Activated CD4-positive, alpha-beta T cell treated with anti-CD3 and anti-CD28 coated beads for 24 hours (primary cell): ENCODE data around the gene MBOAT7.

Experiments used
- DNase-seq, 2 donors: peaks; one replicate each; pipeline ENCODE4 v3.0.0-alpha.2; 2020; ENCODE audit warnings: low read depth in 2 of 2

MBOAT7 gene

GRCh38 chr19:54141356-54141755, 48.0 kb downstream of the MBOAT7 start:
- DNase-seq = no peak

- DNase-seq = no peak
Observed at GRCh38 chr19:54138489-54139256, 50.7 kb downstream of the MBOAT7 start.

- DNase-seq = no peak
Observed at GRCh38 chr19:54137699-54138488, 51.5 kb downstream of the MBOAT7 start, which contains the start of gene CNOT3. Gene CNOT3 (plus strand): TSS chr19:54137762. CDS start chr19:54142979, 5,217 bp downstream.

DNA sequence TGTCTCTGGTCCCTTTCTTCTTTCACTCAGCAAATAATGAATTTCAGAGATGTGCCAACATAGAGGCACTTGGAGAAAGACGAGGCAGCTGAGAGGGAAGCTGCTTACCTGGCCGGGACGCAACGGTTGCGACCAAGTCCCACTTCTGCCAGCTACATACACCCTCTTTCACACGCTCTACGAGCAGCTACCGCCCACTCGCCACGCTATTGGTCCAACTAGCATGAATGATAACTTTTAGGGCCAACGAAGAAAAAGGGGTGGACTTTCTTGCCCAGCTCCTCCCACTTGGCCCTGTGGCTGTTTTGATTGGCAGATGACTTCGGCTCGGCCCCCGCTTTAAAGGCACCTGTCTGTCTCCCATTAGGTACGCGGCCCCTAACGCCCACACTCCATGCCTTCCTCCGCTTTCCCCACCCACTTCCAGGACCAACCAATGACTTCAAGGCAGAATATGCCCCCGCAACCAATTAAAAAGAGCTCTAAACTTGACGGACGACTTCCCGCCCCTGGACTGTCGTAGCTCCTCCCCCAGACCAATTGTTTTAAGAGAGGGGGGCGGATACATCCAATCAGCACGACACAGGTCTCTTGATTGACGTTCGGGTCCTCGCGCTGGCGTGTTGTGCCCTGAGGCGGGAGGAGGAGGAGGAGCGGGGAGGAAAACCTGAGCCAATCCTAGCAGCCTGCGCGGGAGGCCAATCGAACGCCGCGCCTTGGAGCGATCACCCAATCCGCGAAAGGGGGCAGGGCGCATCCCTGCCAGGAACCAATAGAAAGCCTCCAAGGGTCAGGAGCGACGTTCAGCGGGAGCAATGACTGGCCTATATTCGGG, 52.3 kb downstream of the MBOAT7 start:
- peak; percentile 96 to 97 for DNase-seq

DNA sequence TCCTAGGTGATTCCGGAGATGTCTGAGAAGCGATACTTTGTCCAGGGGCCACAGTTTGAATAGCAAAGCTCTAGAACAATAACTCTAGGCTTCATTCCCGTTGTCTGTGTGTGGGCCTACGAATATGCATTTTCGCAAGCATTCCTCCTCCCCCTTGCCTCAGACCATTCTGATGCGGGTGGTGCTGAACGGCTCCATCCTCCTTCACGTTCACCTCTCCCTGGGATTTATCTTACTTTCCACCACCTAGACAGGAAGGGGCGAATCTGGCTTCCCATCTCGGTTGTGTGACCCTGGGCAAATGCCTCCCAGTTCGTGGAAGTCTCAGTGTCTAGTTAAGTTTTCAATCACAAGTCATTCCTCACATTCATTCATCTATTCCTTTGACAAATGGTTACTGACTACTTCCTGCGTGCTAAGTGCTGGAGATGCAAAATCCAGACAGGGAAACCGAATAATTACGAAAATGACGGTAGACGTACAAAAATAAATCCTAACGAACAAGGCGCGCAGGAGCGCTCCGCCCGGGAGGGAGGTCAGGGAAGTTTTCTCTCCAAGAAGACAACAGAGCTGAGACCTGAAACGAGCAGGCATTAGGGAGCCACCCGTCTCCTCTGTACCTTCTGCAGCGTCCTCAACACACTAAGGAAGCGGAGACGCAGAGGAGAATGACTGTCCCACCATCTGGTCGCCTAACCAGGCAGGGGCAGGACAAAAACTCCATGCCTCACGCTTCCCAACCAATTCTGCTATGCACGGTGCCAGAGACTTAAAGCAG, 53.1 kb downstream of the MBOAT7 start:
- no peak for DNase-seq

DNA sequence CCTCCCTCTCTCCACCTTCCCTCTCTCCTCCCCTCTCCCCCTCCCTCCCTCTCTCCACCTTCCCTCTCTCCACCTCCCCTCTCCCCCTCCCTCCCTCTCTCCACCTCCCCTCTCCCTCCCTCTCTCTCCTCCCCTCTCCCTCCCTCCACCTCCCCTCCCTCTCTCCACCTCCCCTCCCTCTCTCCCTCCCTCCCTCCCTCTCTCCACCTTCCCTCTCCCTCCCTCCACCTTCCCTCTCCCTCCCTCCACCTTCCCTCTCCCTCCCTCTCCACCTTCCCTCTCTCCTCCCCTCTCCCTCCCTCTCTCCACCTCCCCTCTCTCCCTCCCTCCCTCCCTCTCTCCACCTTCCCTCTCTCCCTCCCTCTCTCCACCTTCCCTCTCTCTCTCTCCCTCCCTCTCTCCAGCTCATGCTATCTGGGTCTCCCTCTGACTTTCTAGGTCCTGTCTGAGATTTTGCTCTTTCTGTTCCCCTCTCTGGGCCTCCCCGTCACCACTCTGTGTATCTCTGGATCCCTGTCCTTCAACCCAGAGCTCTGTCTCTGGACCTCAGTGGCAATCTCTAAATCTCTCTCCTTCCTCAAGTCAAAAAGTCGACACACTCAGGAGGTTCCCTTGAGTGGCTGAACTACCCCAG, 55.3 kb downstream of the MBOAT7 start:
- DNase-seq = no peak

GRCh38 chr19:54133312-54133956, 55.9 kb downstream of the MBOAT7 start:
- no peak for DNase-seq

- no peak for DNase-seq
Observed at GRCh38 chr19:54129617-54129996, 59.8 kb downstream of the MBOAT7 start.

GRCh38 chr19:54128796-54129616, 60.4 kb downstream of the MBOAT7 start:
- DNase-seq = no peak

- DNase-seq = no peak
Observed at GRCh38 chr19:54128441-54128725, 61.0 kb downstream of the MBOAT7 start.

- no peak for DNase-seq
Observed at GRCh38 chr19:54127688-54128440, 61.5 kb downstream of the MBOAT7 start.

DNA sequence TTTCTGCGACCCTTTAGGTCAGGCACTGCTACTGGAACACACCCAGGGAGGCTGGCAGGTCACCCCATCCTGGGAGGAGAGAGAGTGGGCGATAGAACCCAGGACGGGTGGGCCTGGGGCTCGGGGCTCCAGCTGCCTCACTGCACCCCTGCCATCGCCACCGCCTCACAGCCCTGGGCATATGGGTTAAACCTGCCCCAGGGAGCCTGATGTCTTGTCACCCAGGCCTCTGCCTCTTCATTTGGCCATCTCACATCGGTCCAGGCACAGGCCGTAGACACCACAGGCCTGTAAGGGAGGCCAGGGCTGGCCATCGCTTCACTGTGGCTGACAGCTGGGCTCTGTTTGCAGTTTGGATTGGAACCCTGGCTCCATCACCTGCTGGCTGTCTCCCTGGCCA, 63.7 kb downstream of the MBOAT7 start:
- DNase-seq = no peak

- no peak for DNase-seq
Observed at GRCh38 chr19:54124393-54124792, 65.0 kb downstream of the MBOAT7 start.

DNA sequence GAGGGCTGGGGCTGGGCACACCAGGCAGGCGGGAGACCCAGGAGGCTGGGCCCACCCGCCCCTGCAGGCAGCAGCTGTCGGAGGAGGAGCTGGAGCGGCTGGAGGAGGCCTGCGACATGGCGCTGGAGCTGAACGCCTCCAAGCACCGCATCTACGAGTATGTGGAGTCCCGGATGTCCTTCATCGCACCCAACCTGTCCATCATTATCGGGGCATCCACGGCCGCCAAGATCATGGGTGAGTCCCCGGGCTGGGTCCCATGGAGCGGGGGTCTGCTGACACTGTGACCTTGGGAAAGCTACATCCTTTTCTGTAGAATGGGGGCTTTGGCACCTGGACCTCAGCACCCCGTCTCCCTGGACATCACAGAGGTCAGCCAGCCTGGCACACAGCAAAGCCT, 65.7 kb downstream of the MBOAT7 start:
- no peak for DNase-seq
